Testis (tissue), 2 donors: ENCODE results near the gene UPK2.
A peak's percentile ranks its signal among the peaks of the same experiment; 100 is the strongest.

Source experiments
- POLR2A ChIP-seq: fragments of 450-650 bp; IDR thresholded peaks from one replicate; pipeline ENCODE4 v1.6.1; 2017; ENCODE audit warnings: antibody characterized with exemption, mild to moderate bottlenecking, moderate library complexity
- TF ChIP-seq, protein P1 (sequence below), 3 experiments: fragments of 450-650 bp in 2 of 3; fragments of 200-600 bp in 1 of 3; sonication (generic) in 1 of 3; IDR thresholded peaks; one replicate each; pipeline ENCODE4 v1.5.1; 2016 to 2019; ENCODE audit warnings: antibody characterized with exemption in 3 of 3, mild to moderate bottlenecking in 2 of 3, moderate library complexity in 1 of 3

DNA sequence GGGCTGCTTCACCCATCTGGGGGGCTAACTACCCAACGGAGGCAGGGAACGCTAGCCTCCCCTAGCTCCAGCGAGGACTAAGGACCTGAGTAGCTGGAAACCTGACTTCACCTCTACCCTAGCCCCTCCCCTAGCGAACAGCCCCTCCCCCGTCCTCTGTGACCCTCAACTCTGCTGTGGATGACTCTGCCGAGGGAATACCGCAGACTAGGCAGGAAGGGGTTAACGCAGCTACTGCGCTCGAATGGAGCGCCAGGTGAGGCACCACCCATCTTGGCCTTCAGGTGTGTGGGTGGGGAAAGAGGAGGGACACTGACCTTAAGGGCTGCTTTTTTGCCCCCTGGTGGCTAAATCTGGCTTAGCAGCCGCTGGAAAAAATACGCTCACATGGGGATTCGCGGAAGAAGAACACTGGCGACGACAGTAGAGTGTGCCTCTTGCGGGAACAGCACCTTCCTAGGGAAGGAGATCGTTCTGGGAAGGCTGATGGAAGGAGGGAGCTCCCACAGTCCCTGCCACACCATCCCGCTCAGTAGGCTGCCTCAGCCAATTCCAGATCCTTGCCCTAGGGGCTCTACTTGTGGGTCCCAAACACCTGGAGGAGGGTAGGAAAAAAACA, 25.9 kb upstream of the UPK2 start:
- TF ChIP-seq, protein P1, sequence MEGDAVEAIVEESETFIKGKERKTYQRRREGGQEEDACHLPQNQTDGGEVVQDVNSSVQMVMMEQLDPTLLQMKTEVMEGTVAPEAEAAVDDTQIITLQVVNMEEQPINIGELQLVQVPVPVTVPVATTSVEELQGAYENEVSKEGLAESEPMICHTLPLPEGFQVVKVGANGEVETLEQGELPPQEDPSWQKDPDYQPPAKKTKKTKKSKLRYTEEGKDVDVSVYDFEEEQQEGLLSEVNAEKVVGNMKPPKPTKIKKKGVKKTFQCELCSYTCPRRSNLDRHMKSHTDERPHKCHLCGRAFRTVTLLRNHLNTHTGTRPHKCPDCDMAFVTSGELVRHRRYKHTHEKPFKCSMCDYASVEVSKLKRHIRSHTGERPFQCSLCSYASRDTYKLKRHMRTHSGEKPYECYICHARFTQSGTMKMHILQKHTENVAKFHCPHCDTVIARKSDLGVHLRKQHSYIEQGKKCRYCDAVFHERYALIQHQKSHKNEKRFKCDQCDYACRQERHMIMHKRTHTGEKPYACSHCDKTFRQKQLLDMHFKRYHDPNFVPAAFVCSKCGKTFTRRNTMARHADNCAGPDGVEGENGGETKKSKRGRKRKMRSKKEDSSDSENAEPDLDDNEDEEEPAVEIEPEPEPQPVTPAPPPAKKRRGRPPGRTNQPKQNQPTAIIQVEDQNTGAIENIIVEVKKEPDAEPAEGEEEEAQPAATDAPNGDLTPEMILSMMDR (IDR thresholded peaks at IDR 0.05): peak; percentile 96 to 99 (median 98)
- TF ChIP-seq POLR2A: no peak
